ENCODE data around the gene BCL2L13.

DNA sequence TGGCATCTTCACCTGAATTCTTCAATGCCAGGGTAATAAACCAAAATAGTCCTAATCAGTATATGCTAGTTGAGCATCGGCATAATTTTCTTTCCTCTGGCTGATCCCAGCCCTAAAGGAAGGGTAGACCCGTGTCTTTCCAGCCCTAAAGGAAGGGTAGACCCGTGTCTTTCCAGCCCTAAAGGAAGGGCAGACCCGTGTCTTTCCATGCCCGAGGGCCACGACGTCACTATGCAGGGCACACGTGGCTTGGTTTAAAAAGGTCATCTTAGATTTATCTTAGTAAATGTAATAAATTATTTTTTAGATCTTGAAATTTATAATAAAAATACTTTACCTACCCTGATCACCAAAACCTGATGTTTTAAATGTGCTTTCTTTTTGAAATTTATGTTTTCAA, 90.2 kb downstream of the BCL2L13 start:
- TF ChIP-seq POLR2A (IDR thresholded peaks at IDR 0.05), result no peak
- TF ChIP-seq, protein P1, sequence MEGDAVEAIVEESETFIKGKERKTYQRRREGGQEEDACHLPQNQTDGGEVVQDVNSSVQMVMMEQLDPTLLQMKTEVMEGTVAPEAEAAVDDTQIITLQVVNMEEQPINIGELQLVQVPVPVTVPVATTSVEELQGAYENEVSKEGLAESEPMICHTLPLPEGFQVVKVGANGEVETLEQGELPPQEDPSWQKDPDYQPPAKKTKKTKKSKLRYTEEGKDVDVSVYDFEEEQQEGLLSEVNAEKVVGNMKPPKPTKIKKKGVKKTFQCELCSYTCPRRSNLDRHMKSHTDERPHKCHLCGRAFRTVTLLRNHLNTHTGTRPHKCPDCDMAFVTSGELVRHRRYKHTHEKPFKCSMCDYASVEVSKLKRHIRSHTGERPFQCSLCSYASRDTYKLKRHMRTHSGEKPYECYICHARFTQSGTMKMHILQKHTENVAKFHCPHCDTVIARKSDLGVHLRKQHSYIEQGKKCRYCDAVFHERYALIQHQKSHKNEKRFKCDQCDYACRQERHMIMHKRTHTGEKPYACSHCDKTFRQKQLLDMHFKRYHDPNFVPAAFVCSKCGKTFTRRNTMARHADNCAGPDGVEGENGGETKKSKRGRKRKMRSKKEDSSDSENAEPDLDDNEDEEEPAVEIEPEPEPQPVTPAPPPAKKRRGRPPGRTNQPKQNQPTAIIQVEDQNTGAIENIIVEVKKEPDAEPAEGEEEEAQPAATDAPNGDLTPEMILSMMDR (IDR thresholded peaks at IDR 0.05 in 8 of 11, conservative IDR thresholded peaks at IDR 0.05 in 3 of 11), result no peak
- TF ChIP-seq POLR2AphosphoS5 (IDR thresholded peaks at IDR 0.05), result no peak

All from spleen (tissue), 7 donors.